ENCODE measurements around the gene GALNT6. TPM values are rescaled to one million over a fixed set of nuclear protein-coding genes. Genes with fewer than 3 reads are reported as not detected.
A peak's percentile ranks its signal among the peaks of the same experiment; 100 is the strongest.

The GALNT6 gene
- total RNA-seq, 1 experiment from 2014 or later: 9.8 TPM

- Histone ChIP-seq H3K18ac (ENCODE audit: insufficient read length, low read depth, low read length) (no peak overlapping the region), H2AK5ac (ENCODE audit: insufficient read length, low read length) (no peak overlapping the region), H3K56ac (ENCODE audit: insufficient read length, low read depth, low read length) (no peak overlapping the region), H4K5ac (ENCODE audit: insufficient read length, low read depth, low read length) (no peak overlapping the region), H4K20me1 (ENCODE audit: control insufficient read depth, insufficient read depth, insufficient read length) (no peaks in the 10 kb centered on the region), H3K4me1 (ENCODE audit: insufficient read depth, low read length) (no peaks in the 10 kb centered on the region), H2BK5ac (ENCODE audit: insufficient read length, low read length) (no peak overlapping the region), H3K79me1 (ENCODE audit: insufficient read depth, low read depth, low read length, poor library complexity, severe bottlenecking) (no peaks in the 10 kb centered on the region), H4K91ac (ENCODE audit: insufficient read length, low read depth, low read length) (no peak overlapping the region), H3K4me2 (ENCODE audit: insufficient read depth, insufficient read length, low read length) (no peak overlapping the region), H2BK15ac (ENCODE audit: low read depth, low read length) (no peak overlapping the region), H3K79me2 (ENCODE audit: insufficient read depth, low read length) (no peaks in the 10 kb centered on the region), H3K23ac (ENCODE audit: insufficient read length, low read depth, low read length) (no peak overlapping the region), H3T11ph (ENCODE audit: low read length) (no peak overlapping the region), H3K9ac (ENCODE audit: extremely low read depth, insufficient read length, low read length) (no peak overlapping the region), H3K14ac (ENCODE audit: insufficient read depth, low read length) (no peak overlapping the region), H3K9me3 (ENCODE audit: control insufficient read depth, low read depth, low read length) (no peaks in the 10 kb centered on the region), H3K4ac (ENCODE audit: low read depth, low read length) (no peak overlapping the region), H3K27me3 (ENCODE audit: insufficient read depth, low read length) (no peaks in the 10 kb centered on the region), H2BK20ac (ENCODE audit: low read depth, low read length, poor library complexity, severe bottlenecking) (no peak overlapping the region), H2BK12ac (ENCODE audit: insufficient read length, low read depth, low read length) (no peak overlapping the region), H2AFZ (ENCODE audit: low read length) (no peak overlapping the region), H3K23me2 (ENCODE audit: insufficient read length, low read depth, low read length, poor library complexity, severe bottlenecking) (no peaks in the 10 kb centered on the region), H4K8ac (replicated peaks; ENCODE audit: insufficient read length, low read depth, low read length) (no peak overlapping the region), H3K27ac (ENCODE audit: insufficient read length, low read depth, low read length) (no peak overlapping the region), H2BK120ac (ENCODE audit: low read depth, low read length, poor library complexity, severe bottlenecking) (no peak overlapping the region)
- H3K9me3 Mint-ChIP-seq: no peaks in the 10 kb centered on the region
- WGBS (ENCODE audit: extremely low coverage, insufficient read length, low lambda C conversion rate): no CpG with 5 or more reads among the region's 7 CpGs
- H3K27me3 Mint-ChIP-seq (ENCODE audit: low read depth): peaks cover 2% of the 10 kb centered on the region; the same call in 1 of the 2 replicates
- no peak for DNase-seq
- H3K27ac Mint-ChIP-seq: peak overlapping the region in 1 of 3 experiments; percentile 74; a peak in 1 of 7 replicates
- H3K4me3 Mint-ChIP-seq: no peak overlapping the region
- TF ChIP-seq CTCF (conservative IDR thresholded peaks at IDR 0.05): no peak
- H3K36me3 Mint-ChIP-seq (ENCODE audit: insufficient read depth in 1 of 3, low read depth in 3 of 3): no peaks in the 10 kb centered on the region
- H3K4me1 Mint-ChIP-seq: peaks cover 12% of the 10 kb centered on the region in 2 experiments
These were observed 45.5 kb downstream of the GALNT6 start for GRCh38 chr12:51345681-51346080.

Measured in H9 (cell line).